HCT116 (cell line): ENCODE data around the gene AP3S1. TPM values are rescaled to one million over a fixed set of nuclear protein-coding genes. Genes with fewer than 3 reads are reported as not detected.

Experiments
- ATAC-seq: fragments of 200-7000 bp; cut with Tn5 transposase; 2 replicates; pipeline ENCODE4 v1.9.1; 2020; ENCODE audit warnings: mild to moderate bottlenecking, moderate library complexity
- BruUV-seq: library from RNA; stranded (reverse); fragments of 400-500 nt; replicated peaks from 2 replicates; lab custom pipeline; 2021; lab: Mats Ljungman, UMichigan
- CTCF ChIA-PET: fragments of 300-600 bp; sonication (Branson Sonifier 250); formaldehyde crosslinking; loops from one replicate; lab custom pipeline; 2021; ENCODE audit warnings: antibody characterized with exemption; lab: Charles Lee
- POLR2A ChIA-PET: fragments of 300-600, 350-600 bp; sonication (Branson Sonifier 250); formaldehyde crosslinking; loops from one replicate; lab custom pipeline; 2021; ENCODE audit warnings: antibody characterized with exemption; lab: Charles Lee
- RAD21 ChIA-PET, 2 experiments: fragments of 300-600 bp; sonication (Branson Sonifier 250); formaldehyde crosslinking; loops; one replicate each; lab custom pipeline; 2023; ENCODE audit warnings: low total read pairs in 2 of 2; ENCODE audit not compliant: uncharacterized antibody in 2 of 2, unreplicated experiment in 2 of 2, low non-redundant PET in 1 of 2; lab: Charles Lee
- DNase-seq: peaks from one replicate; pipeline ENCODE4 v3.0.0-alpha.2; 2010; ENCODE audit warnings: low read depth, low spot score
- H2AFZ ChIP-seq: fragments of 200-600 bp; shearing (Covaris generic), sonication (generic); 2 replicates; pipeline ENCODE4 v1.6.1; 2017; ENCODE audit warnings: low read depth, mixed run types, mixed read lengths, antibody characterized with exemption, low read length; ENCODE audit not compliant: poor library complexity, severe bottlenecking
- H3K27ac ChIP-seq: 2 replicates; pipeline ENCODE4 v1.5.1; 2012; ENCODE audit warnings: low read depth, low read length
- H3K27me3 ChIP-seq: fragments of 200-600 bp; sonication (generic); 2 replicates; pipeline ENCODE4 v1.6.1; 2016; ENCODE audit warnings: mixed run types, low read length, mixed read lengths; ENCODE audit not compliant: insufficient read depth
- H3K36me3 ChIP-seq, 2 experiments: fragments of 200-500 bp in 1 of 2; fragments of 200-600 bp in 1 of 2; sonication (Bioruptor generic) in 1 of 2; sonication (generic) in 1 of 2; 2 replicates each; pipeline versions ENCODE4 v1.5.1 to v1.6.1; 2014 to 2016; ENCODE audit warnings: low read length in 2 of 2, inconsistent platforms in 1 of 2, mixed read lengths in 1 of 2, mixed run types in 1 of 2; ENCODE audit not compliant: insufficient read depth in 2 of 2, control insufficient read depth in 1 of 2
- H3K4me1 ChIP-seq, 2 experiments: fragments of 200-600 bp in 1 of 2; sonication (generic) in 1 of 2; 2 replicates each; pipeline versions ENCODE4 v1.5.1 to v1.6.1; 2012 to 2017; ENCODE audit warnings: low read length in 2 of 2, inconsistent platforms in 1 of 2, mild to moderate bottlenecking in 1 of 2, mixed read lengths in 1 of 2, mixed run types in 1 of 2, moderate library complexity in 1 of 2; ENCODE audit not compliant: insufficient read depth in 2 of 2, control insufficient read depth in 1 of 2
- H3K4me2 ChIP-seq: fragments of 200-600 bp; sonication (generic); 2 replicates; pipeline ENCODE4 v1.6.1; 2017; ENCODE audit warnings: mixed run types, low read length, mixed read lengths
- H3K4me3 ChIP-seq, 2 experiments: fragments of 200-600 bp in 1 of 2; sonication (generic) in 1 of 2; replicated peaks in 1 of 2; 2 replicates each; pipeline ENCODE4 v1.5.1; 2011 to 2016; ENCODE audit warnings: low read length in 2 of 2, control low read depth in 1 of 2, low read depth in 1 of 2, mild to moderate bottlenecking in 1 of 2, mixed read lengths in 1 of 2, mixed run types in 1 of 2
- H3K79me2 ChIP-seq: fragments of 200-600 bp; sonication (generic); 2 replicates; pipeline ENCODE4 v1.6.1; 2017; ENCODE audit warnings: mild to moderate bottlenecking, mixed run types, low read length, moderate library complexity, mixed read lengths; ENCODE audit not compliant: insufficient read depth
- H3K9ac ChIP-seq: fragments of 200-600 bp; sonication (generic); 2 replicates; pipeline ENCODE4 v1.6.1; 2016; ENCODE audit warnings: low read length, mixed read lengths
- H3K9me2 ChIP-seq: fragments of 200-600 bp; sonication (generic), shearing (Covaris generic); 2 replicates; pipeline ENCODE4 v1.6.1; 2017; ENCODE audit warnings: mixed run types, mild to moderate bottlenecking, moderate library complexity; ENCODE audit not compliant: insufficient read depth
- H3K9me3 ChIP-seq, 2 experiments: fragments of 200-500 bp in 1 of 2; fragments of 200-600 bp in 1 of 2; sonication (Bioruptor generic) in 1 of 2; sonication (generic) in 1 of 2; 2 replicates each; pipeline ENCODE4 v1.6.1; 2014 to 2017; ENCODE audit warnings: low read length in 2 of 2, mixed read lengths in 2 of 2, inconsistent platforms in 1 of 2, low read depth in 1 of 2, mild to moderate bottlenecking in 1 of 2, mixed run types in 1 of 2, moderate library complexity in 1 of 2; ENCODE audit not compliant: control insufficient read depth in 1 of 2, insufficient read depth in 1 of 2
- H4K20me1 ChIP-seq: fragments of 200-600 bp; sonication (generic), shearing (Covaris generic); 2 replicates; pipeline ENCODE4 v1.6.1; 2017; ENCODE audit warnings: mixed run types, mild to moderate bottlenecking, moderate library complexity; ENCODE audit not compliant: insufficient read depth
- EZH2 ChIP-seq: fragments of 200-600 bp; sonication (generic); IDR thresholded peaks from 2 replicates; pipeline ENCODE4 v1.6.1; 2017; ENCODE audit warnings: antibody characterized with exemption, mixed run types
- TCF7L2 ChIP-seq: IDR thresholded peaks from 2 replicates; pipeline ENCODE4 v1.7.0; 2011; ENCODE audit warnings: borderline replicate concordance, inconsistent platforms; ENCODE audit not compliant: insufficient read depth, insufficient read length; ENCODE audit errors: extremely low read depth
- ZBTB33 ChIP-seq: IDR thresholded peaks from 2 replicates; pipeline ENCODE4 v1.6.1; 2011; ENCODE audit warnings: mild to moderate bottlenecking, low read length, moderate library complexity; ENCODE audit not compliant: insufficient replicate concordance; ENCODE audit errors: extremely low read depth
- ZFX ChIP-seq: fragments of 450-650 bp; IDR thresholded peaks from 2 replicates; pipeline ENCODE4 v1.6.1; 2017
- intact Hi-C: fragments of 100-400 bp; cut with micrococcal nuclease; formaldehyde crosslinking; loops from 2 replicates; pipeline ENCODE4 v1.10.0; 2022
- total RNA-seq: library from RNA; stranded (reverse); gene quantifications from one replicate; pipeline ENCODE4 v1.2.1, GENCODE V29; 2021; ENCODE audit not compliant: unreplicated experiment
- TF ChIP-seq, protein P1 (sequence below): IDR thresholded peaks from 2 replicates; pipeline ENCODE4 v1.6.1; 2012

AP3S1 gene
- total RNA-seq, 1 experiment from 2014 or later, result 432 TPM

- Histone ChIP-seq H3K27ac (peak overlapping the region; percentile 96), H3K4me1 (peaks cover 47 to 70% of the 10 kb centered on the region in 2 experiments), H3K9ac (peak overlapping the region; percentile 82), H3K4me3 (peak overlapping the region; percentile 83 to 87), H2AFZ (no peak overlapping the region), H3K9me2 (no peaks in the 10 kb centered on the region), H3K27me3 (no peaks in the 10 kb centered on the region), H3K4me2 (peak overlapping the region; percentile 91), H3K79me2 (peaks cover 96% of the 10 kb centered on the region), H4K20me1 (no peaks in the 10 kb centered on the region), H3K9me3 (no peaks in the 10 kb centered on the region), H3K36me3 (peaks cover 0 to 6% of the 10 kb centered on the region in 2 experiments; a peak in 2 of 4 replicates)
- ChIA-PET POLR2A (interaction anchor here (1.1 to 1.5 kb wide), 2 partner anchors 9 to 83 kb away, joined by 3 to 4 read pairs; no protein-coding TSS in a partner anchor), CTCF (no interaction called here), RAD21 (no interaction called here)
- DNase-seq (no peak), ATAC-seq (no peak)
- BruUV-seq, result no TSS peak
- TF ChIP-seq EZH2, result no peak
- TF ChIP-seq ZBTB33, result no peak
- TF ChIP-seq ZFX, result no peak
- intact Hi-C loops, result loop anchor here (2.0 kb wide), 1 partner anchor 189 kb away; the partner anchor contains the start of gene ARL14EPL
Measured at GRCh38 chr5:115843444-115844130, 1.9 kb downstream of the AP3S1 start.

DNA sequence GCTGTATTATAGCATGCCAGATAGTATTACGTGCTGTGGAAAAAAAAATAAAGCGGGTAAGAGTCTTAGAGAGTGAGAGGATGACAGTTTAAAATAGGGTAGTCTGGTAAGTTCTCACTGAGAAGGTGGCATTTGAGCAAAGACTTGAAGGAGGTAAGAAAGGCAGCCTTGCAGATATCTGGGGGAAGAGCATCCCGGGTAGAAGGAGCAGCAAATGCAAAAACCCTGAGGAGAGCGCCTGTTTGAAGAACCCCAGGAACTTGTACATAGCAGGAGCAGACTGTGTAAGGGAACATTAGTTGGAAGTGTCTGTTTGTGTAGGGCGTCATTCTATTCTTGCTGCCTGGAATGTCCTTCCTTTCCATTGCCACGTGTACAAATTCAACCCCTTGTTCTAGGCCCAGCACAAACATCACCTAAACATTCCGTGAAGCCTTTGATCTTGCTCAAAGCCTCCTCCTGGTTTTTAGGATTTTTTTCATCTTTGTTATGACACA is 2.6 kb downstream of the AP3S1 start:
- peak overlapping the region; percentile 96 for H3K27ac ChIP-seq
- no peak for DNase-seq
- H3K79me2 ChIP-seq, result peaks cover 96% of the 10 kb centered on the region
- ChIA-PET RAD21 (no interaction called here), CTCF (no interaction called here), POLR2A (no interaction called here)
- H3K4me2 ChIP-seq, result peak overlapping the region; percentile 91
- no TSS peak for BruUV-seq
- intact Hi-C loops, result no loop called here
- H3K9ac ChIP-seq, result peak overlapping the region; percentile 82
- H3K4me1 ChIP-seq, result peaks cover 51 to 70% of the 10 kb centered on the region in 2 experiments
- no peaks in the 10 kb centered on the region for H4K20me1 ChIP-seq
- TF ChIP-seq, protein P1, sequence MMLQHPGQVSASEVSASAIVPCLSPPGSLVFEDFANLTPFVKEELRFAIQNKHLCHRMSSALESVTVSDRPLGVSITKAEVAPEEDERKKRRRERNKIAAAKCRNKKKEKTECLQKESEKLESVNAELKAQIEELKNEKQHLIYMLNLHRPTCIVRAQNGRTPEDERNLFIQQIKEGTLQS, result no peak
- TF ChIP-seq TCF7L2, result peak; percentile 28
- TF ChIP-seq, all 23 proteins: peak for 1
- Histone ChIP-seq H3K9me3 (no peaks in the 10 kb centered on the region), H3K9me2 (no peaks in the 10 kb centered on the region), H3K27me3 (no peaks in the 10 kb centered on the region), H3K36me3 (peaks cover 0 to 5% of the 10 kb centered on the region in 2 experiments; a peak in 2 of 4 replicates), H3K4me3 (peak overlapping the region; percentile 83 to 87), H2AFZ (no peak overlapping the region)
- ATAC-seq, result no peak
